Measurements from ENCODE around the gene OLFML2A. TPM values are rescaled to one million over a fixed set of nuclear protein-coding genes. Genes with fewer than 3 reads are reported as not detected.
"Not testable (repeated sequence)": the region's sequence is repeated elsewhere in the genome, so short reads cannot be mapped to it uniquely, and the experiment has no call there.

OLFML2A gene
- total and polyA plus RNA-seq, 2 experiments from 2014 or later = 0.11 to 0.14 TPM

- H3K36me3 ChIP-seq (ENCODE audit: low read depth) = no peaks in the 10 kb centered on the region
- H4K20me1 ChIP-seq (ENCODE audit: insufficient read depth) = no peaks in the 10 kb centered on the region
- in situ Hi-C loops (cut with MboI) = no loop called here
- TF ChIP-seq EZH2 (IDR thresholded peaks at IDR 0.05; ENCODE audit: insufficient read depth, poor library complexity, severe bottlenecking) = no peak
- no peak for TF ChIP-seq EZH2phosphoT487 (IDR thresholded peaks at IDR 0.05; ENCODE audit: insufficient read depth, low read depth)
- H3F3A ChIP-seq (ENCODE audit: insufficient read depth) = no peaks in the 10 kb centered on the region
- no peak overlapping the region for H2AFZ ChIP-seq
- no peak overlapping the region for H3K9ac ChIP-seq
- H3K4me2 ChIP-seq (ENCODE audit: unreplicated experiment) = no peak overlapping the region
- no peaks in the 10 kb centered on the region for H3K4me1 ChIP-seq (ENCODE audit: insufficient read depth)
- no peaks in the 10 kb centered on the region for H3K79me2 ChIP-seq (ENCODE audit: insufficient read depth)
- no peak overlapping the region for H3K27ac ChIP-seq
- no peaks in the 10 kb centered on the region for H3K9me2 ChIP-seq (ENCODE audit: insufficient read depth)
- H3K4me3 ChIP-seq = no peak overlapping the region
- DNase-seq = no peak
- no peaks in the 10 kb centered on the region for H3K9me3 ChIP-seq (ENCODE audit: low read depth)
- H3K27me3 ChIP-seq (replicated peaks; ENCODE audit: insufficient read depth) = no peaks in the 10 kb centered on the region
- WGBS, 2 experiments (ENCODE audit: low coverage in 1 of 2, low lambda C conversion rate in 2 of 2, missing lambda C conversion rate in 2 of 2) = 83 to 85% methylated on average over 4 of the region's 4 CpGs
Measured at GRCh38 chr9:124844291-124844690, 67.4 kb downstream of the OLFML2A start.

- H3K9me3 ChIP-seq (ENCODE audit: low read depth); H3K27ac ChIP-seq; H3K4me3 ChIP-seq; H2AFZ ChIP-seq; in situ Hi-C loops (cut with MboI); H3K9ac ChIP-seq; H3K4me2 ChIP-seq (ENCODE audit: unreplicated experiment); H3K36me3 ChIP-seq (ENCODE audit: low read depth); H3K9me2 ChIP-seq (ENCODE audit: insufficient read depth); H4K20me1 ChIP-seq (ENCODE audit: insufficient read depth); H3K4me1 ChIP-seq (ENCODE audit: insufficient read depth); DNase-seq; H3K79me2 ChIP-seq (ENCODE audit: insufficient read depth); H3F3A ChIP-seq (ENCODE audit: insufficient read depth); H3K27me3 ChIP-seq (replicated peaks; ENCODE audit: insufficient read depth): not testable (repeated sequence)
- 93 to 94% methylated on average over 9 of the region's 9 CpGs for WGBS, 2 experiments (ENCODE audit: low coverage in 1 of 2, low lambda C conversion rate in 2 of 2, missing lambda C conversion rate in 2 of 2)
Measured at GRCh38 chr9:124846467-124846866, 69.5 kb downstream of the OLFML2A start.

GRCh38 chr9:124846969-124847368, 70.0 kb downstream of the OLFML2A start:
- Histone ChIP-seq H3K4me3 (no peak overlapping the region), H4K20me1 (ENCODE audit: insufficient read depth) (no peaks in the 10 kb centered on the region), H3K9me3 (ENCODE audit: low read depth) (no peaks in the 10 kb centered on the region), H3K27ac (no peak overlapping the region), H3K9ac (no peak overlapping the region), H3F3A (ENCODE audit: insufficient read depth) (no peaks in the 10 kb centered on the region), H3K4me2 (ENCODE audit: unreplicated experiment) (no peak overlapping the region), H3K36me3 (ENCODE audit: low read depth) (no peaks in the 10 kb centered on the region), H3K4me1 (ENCODE audit: insufficient read depth) (no peaks in the 10 kb centered on the region), H3K27me3 (replicated peaks; ENCODE audit: insufficient read depth) (no peaks in the 10 kb centered on the region), H3K9me2 (ENCODE audit: insufficient read depth) (no peaks in the 10 kb centered on the region), H2AFZ (no peak overlapping the region), H3K79me2 (ENCODE audit: insufficient read depth) (no peaks in the 10 kb centered on the region)
- WGBS, 2 experiments (ENCODE audit: low coverage in 1 of 2, low lambda C conversion rate in 2 of 2, missing lambda C conversion rate in 2 of 2) = 77 to 80% methylated on average over 6 of the region's 6 CpGs
- no peak for DNase-seq
- TF ChIP-seq EZH2 (IDR thresholded peaks at IDR 0.05; ENCODE audit: insufficient read depth, poor library complexity, severe bottlenecking) (no peak), EZH2phosphoT487 (IDR thresholded peaks at IDR 0.05; ENCODE audit: insufficient read depth, low read depth) (no peak)
- in situ Hi-C loops (cut with MboI) = no loop called here

- H3F3A ChIP-seq (ENCODE audit: insufficient read depth) = no peaks in the 10 kb centered on the region
- no peaks in the 10 kb centered on the region for H3K4me1 ChIP-seq (ENCODE audit: insufficient read depth)
- no peak overlapping the region for H3K27ac ChIP-seq
- in situ Hi-C loops (cut with MboI) = loop anchor here (5.0 kb wide), 1 partner anchor 78 kb away; the partner anchor contains the start of gene NR6A1
- no peak overlapping the region for H2AFZ ChIP-seq
- no peaks in the 10 kb centered on the region for H4K20me1 ChIP-seq (ENCODE audit: insufficient read depth)
- peak; percentile 39 for DNase-seq
- no peak overlapping the region for H3K4me3 ChIP-seq
- H3K9ac ChIP-seq = no peak overlapping the region
- 65 to 68% methylated on average over 10 of the region's 10 CpGs for WGBS, 2 experiments (ENCODE audit: low coverage in 1 of 2, low lambda C conversion rate in 2 of 2, missing lambda C conversion rate in 2 of 2)
- no peaks in the 10 kb centered on the region for H3K9me3 ChIP-seq (ENCODE audit: low read depth)
- H3K79me2 ChIP-seq (ENCODE audit: insufficient read depth) = no peaks in the 10 kb centered on the region
- TF ChIP-seq EZH2 (IDR thresholded peaks at IDR 0.05; ENCODE audit: insufficient read depth, poor library complexity, severe bottlenecking) (no peak), EZH2phosphoT487 (IDR thresholded peaks at IDR 0.05; ENCODE audit: insufficient read depth, low read depth) (no peak)
- H3K4me2 ChIP-seq (ENCODE audit: unreplicated experiment) = no peak overlapping the region
- no peaks in the 10 kb centered on the region for H3K27me3 ChIP-seq (replicated peaks; ENCODE audit: insufficient read depth)
- H3K36me3 ChIP-seq (ENCODE audit: low read depth) = no peaks in the 10 kb centered on the region
- H3K9me2 ChIP-seq (ENCODE audit: insufficient read depth) = no peaks in the 10 kb centered on the region
Measured at GRCh38 chr9:124849801-124850200, 72.9 kb downstream of the OLFML2A start.
